GM23338 (cell line): ENCODE results near the gene MAPKAPK3. TPM values are rescaled to one million over a fixed set of nuclear protein-coding genes. Genes with fewer than 3 reads are reported as not detected.

Experiments used
- ATAC-seq: fragments of 200-7000 bp; cut with Tn5 transposase; 3 replicates; pipeline ENCODE4 v1.9.1; 2020
- DNase-seq: peaks from one replicate; pipeline ENCODE4 v3.0.0-alpha.2; 2015; ENCODE audit warnings: low spot score
- H2AFZ ChIP-seq: fragments of 200-600 bp; sonication (generic); 2 replicates; pipeline ENCODE4 v1.8.0; 2016; ENCODE audit warnings: antibody characterized with exemption, mild to moderate bottlenecking, moderate library complexity
- H3F3A ChIP-seq: fragments of 200-600 bp; sonication (generic); replicated peaks from 2 replicates; pipeline ENCODE4 v1.8.0; 2017; ENCODE audit warnings: antibody characterized with exemption, mixed run types, low read depth
- H3K27ac ChIP-seq: fragments of 200-600 bp; sonication (generic); 2 replicates; pipeline ENCODE4 v1.6.1; 2016; ENCODE audit warnings: low read depth
- H3K27me3 ChIP-seq: fragments of 200-600 bp; sonication (generic); 2 replicates; pipeline ENCODE4 v1.8.0; 2016; ENCODE audit warnings: mild to moderate bottlenecking, mixed run types, moderate library complexity; ENCODE audit not compliant: insufficient read depth
- H3K36me3 ChIP-seq: fragments of 200-600 bp; sonication (generic); 2 replicates; pipeline ENCODE4 v1.8.0; 2016; ENCODE audit warnings: mild to moderate bottlenecking; ENCODE audit not compliant: insufficient read depth
- H3K4me1 ChIP-seq: fragments of 200-600 bp; sonication (generic); 2 replicates; pipeline ENCODE4 v1.8.0; 2016; ENCODE audit warnings: mild to moderate bottlenecking, moderate library complexity; ENCODE audit not compliant: insufficient read depth
- H3K4me2 ChIP-seq: fragments of 200-600 bp; sonication (generic); 2 replicates; pipeline ENCODE4 v1.7.1; 2017; ENCODE audit warnings: mixed run types
- H3K4me3 ChIP-seq: fragments of 200-600 bp; sonication (generic); 2 replicates; pipeline ENCODE4 v1.6.1; 2016; ENCODE audit warnings: mixed run types
- H3K79me2 ChIP-seq: fragments of 200-600 bp; sonication (generic); replicated peaks from 2 replicates; pipeline ENCODE4 v1.8.0; 2017; ENCODE audit warnings: mild to moderate bottlenecking; ENCODE audit not compliant: insufficient read depth
- H3K9me2 ChIP-seq: fragments of 200-600 bp; sonication (generic); 2 replicates; pipeline ENCODE4 v1.8.0; 2017; ENCODE audit not compliant: insufficient read depth
- H4K20me1 ChIP-seq: fragments of 200-600 bp; sonication (generic); replicated peaks from 2 replicates; pipeline ENCODE4 v1.8.0; 2017; ENCODE audit warnings: mild to moderate bottlenecking; ENCODE audit not compliant: insufficient read depth
- H3K27ac Mint-ChIP-seq: 2 replicates; pipeline ENCODE4 v1.8.0; 2020; ENCODE audit warnings: inconsistent platforms, mild to moderate bottlenecking, moderate library complexity, mixed read lengths
- H3K27me3 Mint-ChIP-seq: 3 replicates; pipeline ENCODE4 v1.8.0; 2022; ENCODE audit warnings: low read depth, mild to moderate bottlenecking, moderate library complexity, mixed read lengths, inconsistent platforms; ENCODE audit not compliant: insufficient read depth, poor library complexity
- H3K36me3 Mint-ChIP-seq: 3 replicates; pipeline ENCODE4 v1.8.0; 2021; ENCODE audit warnings: low read depth, mild to moderate bottlenecking, inconsistent platforms, moderate library complexity, mixed read lengths
- H3K4me1 Mint-ChIP-seq: 3 replicates; pipeline ENCODE4 v1.8.0; 2020; ENCODE audit warnings: mild to moderate bottlenecking, inconsistent platforms, mixed read lengths
- H3K4me3 Mint-ChIP-seq: 3 replicates; pipeline ENCODE4 v1.8.0; 2021; ENCODE audit warnings: moderate library complexity, mild to moderate bottlenecking, inconsistent platforms, mixed read lengths
- H3K9me3 Mint-ChIP-seq: 3 replicates; pipeline ENCODE4 v1.8.0; 2020; ENCODE audit warnings: moderate library complexity, mild to moderate bottlenecking, inconsistent platforms, mixed read lengths
- CREB1 ChIP-seq: fragments of 250-450 bp; sonication (Bioruptor Pico); IDR thresholded peaks from 2 replicates; pipeline ENCODE4 v1.5.0; 2020; ENCODE audit warnings: low read depth, mild to moderate bottlenecking, moderate library complexity
- CTCF ChIP-seq, 2 experiments: fragments of 200-600 bp in 1 of 2; sonication (generic) in 1 of 2; conservative IDR thresholded peaks; 2 replicates each; pipeline versions ENCODE4 v1.5.1 to v1.6.1; 2016 to 2017; ENCODE audit warnings: antibody characterized with exemption in 2 of 2, low read depth in 2 of 2, mild to moderate bottlenecking in 2 of 2, moderate library complexity in 1 of 2
- ETS1 ChIP-seq: IDR thresholded peaks from 2 replicates; pipeline ENCODE4 v1.6.1; 2016; ENCODE audit warnings: antibody characterized with exemption
- EZH2 ChIP-seq: fragments of 200-600 bp; sonication (generic); IDR thresholded peaks from one replicate; pipeline ENCODE4 v1.8.0; 2017; ENCODE audit warnings: antibody characterized with exemption, mild to moderate bottlenecking, low read depth; ENCODE audit not compliant: unreplicated experiment
- EZH2phosphoT487 ChIP-seq: fragments of 200-600 bp; sonication (generic); IDR thresholded peaks from one replicate; pipeline ENCODE4 v1.8.1; 2018; ENCODE audit warnings: antibody characterized with exemption; ENCODE audit not compliant: unreplicated experiment
- JUNB ChIP-seq: IDR thresholded peaks from one replicate; pipeline ENCODE4 v1.6.1; 2016; ENCODE audit warnings: antibody characterized with exemption; ENCODE audit not compliant: unreplicated experiment
- NANOG ChIP-seq: IDR thresholded peaks from 2 replicates; pipeline ENCODE4 v1.6.1; 2016; ENCODE audit warnings: antibody characterized with exemption, borderline replicate concordance
- POLR2AphosphoS5 ChIP-seq: IDR thresholded peaks from 2 replicates; pipeline ENCODE4 v1.6.1; 2016; ENCODE audit warnings: antibody characterized with exemption, low read depth
- REST ChIP-seq: IDR thresholded peaks from one replicate; pipeline ENCODE4 v1.6.1; 2018; ENCODE audit warnings: antibody characterized with exemption; ENCODE audit not compliant: unreplicated experiment
- STAT1 ChIP-seq: IDR thresholded peaks from one replicate; pipeline ENCODE4 v1.6.1; 2016; ENCODE audit warnings: antibody characterized with exemption; ENCODE audit not compliant: unreplicated experiment
- ZNF114 ChIP-seq: fragments of 250-450 bp; sonication (Bioruptor Pico); IDR thresholded peaks from 2 replicates; pipeline ENCODE4 v1.5.0; 2020; ENCODE audit warnings: mild to moderate bottlenecking, moderate library complexity
- ZNF331 ChIP-seq: fragments of 250-450 bp; sonication (Bioruptor Pico); IDR thresholded peaks from 2 replicates; pipeline ENCODE4 v1.5.0; 2020; ENCODE audit warnings: low read depth, mild to moderate bottlenecking, moderate library complexity
- ZNF462 ChIP-seq: fragments of 250-450 bp; sonication (Bioruptor Pico); IDR thresholded peaks from 2 replicates; pipeline ENCODE4 v1.5.0; 2020; ENCODE audit warnings: mild to moderate bottlenecking, moderate library complexity
- polyA plus RNA-seq: library from polyadenylated mRNA; unstranded; fragments of >200 nt; fragmentation: Nextera tagmentation; extraction: Ambion mirVana; gene quantifications from 2 replicates; pipeline ENCODE4 v1.2.1, GENCODE V29; 2016
- total RNA-seq: library from RNA; depleted of rRNA; stranded (reverse); fragments of >200 nt; shearing (Covaris generic); gene quantifications from 2 replicates; pipeline ENCODE4 v1.2.3, GENCODE V29; 2014

MAPKAPK3 gene
- total and polyA plus RNA-seq, 2 experiments from 2014 or later, result 16.5 to 51.1 TPM

GRCh38 chr3:50588759-50589433, 28.1 kb upstream of the MAPKAPK3 start:
- Histone ChIP-seq H3F3A (no peaks in the 10 kb centered on the region), H3K79me2 (no peaks in the 10 kb centered on the region), H3K9me2 (no peaks in the 10 kb centered on the region), H2AFZ (no peak overlapping the region), H3K4me3 (no peak overlapping the region), H3K27me3 (no peaks in the 10 kb centered on the region), H3K27ac (no peak overlapping the region), H3K36me3 (no peaks in the 10 kb centered on the region), H3K4me1 (no peaks in the 10 kb centered on the region), H3K4me2 (no peak overlapping the region), H4K20me1 (no peaks in the 10 kb centered on the region; the same call in 1 of the 2 replicates)
- no peak overlapping the region for H3K4me3 Mint-ChIP-seq
- H3K9me3 Mint-ChIP-seq, result no peaks in the 10 kb centered on the region
- TF ChIP-seq EZH2phosphoT487 (no peak), ZNF114 (CRISPR knock-in tag) (no peak), CREB1 (CRISPR knock-in tag) (no peak), POLR2AphosphoS5 (no peak), EZH2 (no peak), ETS1 (no peak), JUNB (no peak), STAT1 (no peak), ZNF331 (CRISPR knock-in tag) (no peak), ZNF462 (CRISPR knock-in tag) (no peak), REST (no peak), CTCF (conservative IDR thresholded peaks at IDR 0.05; ENCODE audit: low read depth in 2 of 2) (no peak), NANOG (no peak)
- H3K36me3 Mint-ChIP-seq, result peaks cover 3% of the 10 kb centered on the region; the same call in 2 of the 3 replicates
- H3K4me1 Mint-ChIP-seq, result peaks cover 6% of the 10 kb centered on the region
- ATAC-seq, result no peak
- no peak overlapping the region for H3K27ac Mint-ChIP-seq
- peaks cover 2% of the 10 kb centered on the region for H3K27me3 Mint-ChIP-seq
- DNase-seq, result no peak
